Activated B cell treated with CpG ODN at 0.5 μM for 24 hours (primary cell): ENCODE data around the gene TRIM31. TPM values are rescaled to one million over a fixed set of nuclear protein-coding genes. Genes with fewer than 3 reads are reported as not detected.

Experiments
- ATAC-seq: fragments of 200-7000 bp; cut with Tn5 transposase; one replicate; pipeline ENCODE4 v1.10.0; 2021; ENCODE audit warnings: low read depth, mild to moderate bottlenecking, moderate library complexity
- CTCF ChIA-PET: fragments of 350-600 bp; sonication (Branson Sonifier 250); formaldehyde crosslinking; loops from one replicate; lab custom pipeline; 2021; ENCODE audit warnings: antibody characterized with exemption; lab: Charles Lee
- POLR2A ChIA-PET: fragments of 350-600 bp; sonication (Branson Sonifier 250); formaldehyde crosslinking; loops from one replicate; lab custom pipeline; 2021; ENCODE audit warnings: antibody characterized with exemption; lab: Charles Lee
- DNase-seq: peaks from one replicate; pipeline ENCODE4 v3.0.0; 2022
- H3K27ac Mint-ChIP-seq: one replicate; pipeline ENCODE4 v1.8.0; 2020; ENCODE audit warnings: mixed read lengths
- H3K27me3 Mint-ChIP-seq: one replicate; pipeline ENCODE4 v1.8.0; 2021; ENCODE audit warnings: mixed read lengths
- H3K36me3 Mint-ChIP-seq: one replicate; pipeline ENCODE4 v1.8.0; 2021; ENCODE audit warnings: low read depth, mixed read lengths
- H3K4me1 Mint-ChIP-seq: one replicate; pipeline ENCODE4 v1.8.0; 2021; ENCODE audit warnings: mixed read lengths
- H3K4me3 Mint-ChIP-seq: one replicate; pipeline ENCODE4 v1.8.0; 2020; ENCODE audit warnings: mild to moderate bottlenecking, mixed read lengths
- H3K9me3 Mint-ChIP-seq: one replicate; pipeline ENCODE4 v1.8.0; 2020; ENCODE audit warnings: mixed read lengths
- intact Hi-C: fragments of 100-400 bp; cut with micrococcal nuclease; formaldehyde crosslinking; loops from one replicate; pipeline ENCODE4 v1.15.1; 2024
- total RNA-seq: library from RNA; stranded (reverse); gene quantifications from 2 replicates; pipeline ENCODE4 v1.2.3, GENCODE V29; 2022
- TF ChIP-seq, protein P1 (sequence below): fragments of 200-600 bp; IDR thresholded peaks from one replicate; pipeline ENCODE4 v1.8.0; 2022; ENCODE audit warnings: antibody characterized with exemption, mild to moderate bottlenecking

The TRIM31 gene
- total RNA-seq, 1 donor from 2014 or later, result not detected

DNA sequence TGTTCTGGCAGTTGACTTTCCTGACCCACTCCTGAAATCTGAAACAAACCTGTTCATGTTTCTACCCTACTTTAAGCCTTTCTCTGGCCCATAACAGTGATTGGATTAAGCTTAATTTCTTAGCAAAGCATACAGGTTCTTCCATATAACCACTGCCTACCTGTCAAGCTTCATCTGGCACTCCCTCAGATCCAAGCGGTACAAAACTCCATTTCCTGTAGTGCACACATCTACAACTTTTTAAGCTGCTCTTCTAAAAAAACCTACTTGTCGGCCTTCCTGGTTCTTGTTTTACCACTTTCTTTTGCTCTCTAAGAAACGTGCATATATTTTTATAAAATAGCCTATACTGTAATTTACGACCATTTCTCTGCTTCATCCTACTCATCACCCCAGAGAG lies 46.8 kb downstream of the TRIM31 start:
- H3K9me3 Mint-ChIP-seq, result no peaks in the 10 kb centered on the region

DNA sequence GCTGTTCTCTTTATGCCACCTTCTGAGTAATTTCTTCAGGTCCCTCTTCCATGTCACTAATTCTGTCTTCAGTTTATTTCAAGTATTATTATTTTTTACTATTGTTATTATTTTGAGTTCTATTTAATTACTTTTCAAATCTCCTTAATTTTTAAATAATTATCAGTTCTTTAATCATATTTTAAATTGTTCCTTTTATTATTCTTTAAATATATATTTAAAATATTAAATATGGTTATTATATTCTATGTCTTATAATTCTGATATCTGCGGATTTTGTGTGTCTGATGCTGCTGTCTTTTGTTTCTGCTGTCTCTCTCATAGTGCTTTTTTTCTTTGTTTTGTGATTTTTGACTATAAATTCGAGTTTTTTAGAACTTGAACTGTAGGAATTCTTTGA lies 49.6 kb downstream of the TRIM31 start:
- no peaks in the 10 kb centered on the region for H3K27me3 Mint-ChIP-seq
- no peak for DNase-seq
- H3K9me3 Mint-ChIP-seq, result no peaks in the 10 kb centered on the region
- TF ChIP-seq, protein P1, sequence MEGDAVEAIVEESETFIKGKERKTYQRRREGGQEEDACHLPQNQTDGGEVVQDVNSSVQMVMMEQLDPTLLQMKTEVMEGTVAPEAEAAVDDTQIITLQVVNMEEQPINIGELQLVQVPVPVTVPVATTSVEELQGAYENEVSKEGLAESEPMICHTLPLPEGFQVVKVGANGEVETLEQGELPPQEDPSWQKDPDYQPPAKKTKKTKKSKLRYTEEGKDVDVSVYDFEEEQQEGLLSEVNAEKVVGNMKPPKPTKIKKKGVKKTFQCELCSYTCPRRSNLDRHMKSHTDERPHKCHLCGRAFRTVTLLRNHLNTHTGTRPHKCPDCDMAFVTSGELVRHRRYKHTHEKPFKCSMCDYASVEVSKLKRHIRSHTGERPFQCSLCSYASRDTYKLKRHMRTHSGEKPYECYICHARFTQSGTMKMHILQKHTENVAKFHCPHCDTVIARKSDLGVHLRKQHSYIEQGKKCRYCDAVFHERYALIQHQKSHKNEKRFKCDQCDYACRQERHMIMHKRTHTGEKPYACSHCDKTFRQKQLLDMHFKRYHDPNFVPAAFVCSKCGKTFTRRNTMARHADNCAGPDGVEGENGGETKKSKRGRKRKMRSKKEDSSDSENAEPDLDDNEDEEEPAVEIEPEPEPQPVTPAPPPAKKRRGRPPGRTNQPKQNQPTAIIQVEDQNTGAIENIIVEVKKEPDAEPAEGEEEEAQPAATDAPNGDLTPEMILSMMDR, result no peak
- peaks cover 63% of the 10 kb centered on the region for H3K4me1 Mint-ChIP-seq
- intact Hi-C loops, result loop anchor here (5.0 kb wide), 1 partner anchor 554 kb away; the partner anchor contains the start of genes MRPS18B and PPP1R10
- H3K36me3 Mint-ChIP-seq, result peaks cover 52% of the 10 kb centered on the region
- POLR2A ChIA-PET, result no interaction called here
- H3K4me3 Mint-ChIP-seq, result peak overlapping the region; percentile 11
- no peak overlapping the region for H3K27ac Mint-ChIP-seq
- CTCF ChIA-PET, result no interaction called here
- no peak for ATAC-seq

More for the DNA sequence above, 46.8 kb downstream of the TRIM31 start:
- peaks cover 13% of the 10 kb centered on the region for H3K27me3 Mint-ChIP-seq
- H3K4me1 Mint-ChIP-seq, result peaks cover 60% of the 10 kb centered on the region
- CTCF ChIA-PET, result interaction anchor here (0.8 to 1.2 kb wide), 2 partner anchors 37 to 329 kb away, joined by 3 read pairs; no protein-coding TSS in a partner anchor
- DNase-seq, result no peak
- POLR2A ChIA-PET, result interaction anchor here (0.6 to 1.7 kb wide), 16 partner anchors 8 to 1769 kb away, joined by 3 to 13 read pairs (median 4); partner anchors contain the start of genes GABBR1, GNL1, TRIM26 and TRIM39
- intact Hi-C loops, result loop anchor here (2.0 to 5.0 kb wide), 4 partner anchors 139 to 491 kb away; partner anchors contain the start of genes GNL1, HLA-F, PRR3 and RPP21
- TF ChIP-seq, protein P1, result no peak
- no peak for ATAC-seq
- H3K27ac Mint-ChIP-seq, result peak overlapping the region; percentile 99
- peaks cover 70% of the 10 kb centered on the region for H3K36me3 Mint-ChIP-seq
- H3K4me3 Mint-ChIP-seq, result peak overlapping the region; percentile 98

DNA sequence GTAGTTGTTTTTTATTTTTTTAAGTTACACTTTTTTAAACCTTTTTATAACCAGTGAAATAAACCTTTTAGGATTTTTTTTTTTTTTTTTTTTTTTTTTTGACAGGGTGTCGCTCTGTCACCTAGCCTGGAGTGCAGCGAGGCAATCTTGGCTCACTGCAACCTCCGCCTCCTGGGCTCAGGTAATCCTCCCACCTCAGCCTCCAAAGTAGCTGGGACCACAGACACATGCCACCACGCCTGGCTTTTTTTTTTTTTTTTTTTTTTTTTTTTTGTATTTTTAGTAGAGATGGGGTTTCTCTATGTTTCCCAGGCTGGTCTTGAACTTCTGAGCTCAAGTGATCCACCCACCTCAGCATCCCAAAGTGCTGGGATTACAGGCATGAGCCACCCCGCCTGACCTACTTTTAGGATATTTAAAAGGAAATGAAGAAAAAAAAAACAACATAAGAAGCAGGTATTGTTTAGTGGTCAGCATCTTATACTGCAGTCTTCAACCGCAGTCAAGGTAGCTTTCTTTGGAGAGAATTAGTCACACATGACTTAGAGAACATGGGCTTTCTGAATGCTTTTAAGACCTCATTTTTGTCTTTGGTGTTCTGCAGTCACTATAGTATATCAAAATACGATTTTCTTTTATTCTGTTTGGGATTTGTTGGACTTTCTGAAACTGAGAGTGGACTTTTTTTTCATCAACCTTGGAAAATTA lies 50.3 kb downstream of the TRIM31 start:
- H3K27ac Mint-ChIP-seq, result no peak overlapping the region
- peak overlapping the region; percentile 98 for H3K4me3 Mint-ChIP-seq
- DNase-seq, result no peak
- H3K9me3 Mint-ChIP-seq, result no peaks in the 10 kb centered on the region
- CTCF ChIA-PET, result no interaction called here
- peaks cover 56% of the 10 kb centered on the region for H3K4me1 Mint-ChIP-seq
- POLR2A ChIA-PET, result interaction anchor here (0.6 to 2.4 kb wide), 6 partner anchors 40 to 893 kb away, joined by 3 to 20 read pairs (median 6); partner anchors contain the start of gene HLA-A
- intact Hi-C loops, result loop anchor here (5.0 kb wide), 1 partner anchor 555 kb away; the partner anchor contains the start of genes MRPS18B and PPP1R10
- no peak for ATAC-seq
- TF ChIP-seq, protein P1, result no peak
- H3K27me3 Mint-ChIP-seq, result no peaks in the 10 kb centered on the region
- peaks cover 50% of the 10 kb centered on the region for H3K36me3 Mint-ChIP-seq

DNA sequence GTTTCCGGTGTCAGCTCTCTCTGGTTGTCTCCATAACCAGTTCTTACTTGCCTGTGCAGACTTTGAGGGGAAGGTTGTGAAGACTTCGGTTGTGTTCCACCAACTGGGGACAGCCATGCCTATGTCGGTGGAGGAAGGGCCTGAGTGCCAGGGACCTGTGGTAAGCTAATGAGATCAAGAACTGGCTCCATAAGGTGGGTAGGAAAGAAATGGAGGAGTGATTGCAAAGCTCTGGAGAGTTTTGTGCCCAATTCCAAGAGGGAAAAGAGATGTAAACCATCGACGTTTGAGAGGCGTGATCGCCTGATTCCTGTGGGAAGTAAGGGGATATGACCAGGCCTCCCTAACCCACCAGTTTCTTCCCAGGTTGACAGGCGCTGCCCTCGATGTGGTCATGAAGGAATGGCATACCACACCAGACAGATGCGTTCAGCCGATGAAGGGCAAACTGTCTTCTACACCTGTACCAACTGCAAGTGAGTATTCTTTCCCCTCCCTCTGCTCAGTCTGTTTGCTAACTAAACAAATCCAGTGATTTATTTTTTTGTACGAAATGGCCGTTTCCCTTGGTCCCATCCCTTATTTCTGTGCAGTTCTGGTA lies 50.9 kb downstream of the TRIM31 start:
- H3K27ac Mint-ChIP-seq, result peak overlapping the region; percentile 97
- no peaks in the 10 kb centered on the region for H3K9me3 Mint-ChIP-seq
- H3K27me3 Mint-ChIP-seq, result no peaks in the 10 kb centered on the region
- peaks cover 50% of the 10 kb centered on the region for H3K4me1 Mint-ChIP-seq
- peaks cover 50% of the 10 kb centered on the region for H3K36me3 Mint-ChIP-seq
- TF ChIP-seq, protein P1, result no peak
- POLR2A ChIA-PET, result interaction anchor here (0.6 to 2.4 kb wide), 9 partner anchors 9 to 1136 kb away, joined by 3 to 20 read pairs (median 4); partner anchors contain the start of genes HLA-A and TRIM26
- CTCF ChIA-PET, result interaction anchor here (3.8 kb wide), 1 partner anchor 68 kb away, joined by 14 read pairs; no protein-coding TSS in a partner anchor
- ATAC-seq (peak; percentile 2), DNase-seq (no peak)
- intact Hi-C loops, result loop anchor here (2.0 to 5.0 kb wide), 2 partner anchors 119 to 555 kb away; partner anchors contain the start of genes HLA-A, MRPS18B and PPP1R10
- H3K4me3 Mint-ChIP-seq, result peak overlapping the region; percentile 98
